ENCODE results near the gene SOBP. TPM values are rescaled to one million over a fixed set of nuclear protein-coding genes. Genes with fewer than 3 reads are reported as not detected.

SOBP gene
- total and polyA plus RNA-seq, 2 donors (not counting 3 experiments of a cell fraction or from before 2014, with no cell fraction given): 0.35 to 6.6 TPM

- H2AFZ ChIP-seq (ENCODE audit: low read depth, low read length): no peak overlapping the region
- H4K20me1 ChIP-seq (replicated peaks; ENCODE audit: control insufficient read depth, extremely low read depth, insufficient read depth, low read length): no peaks in the 10 kb centered on the region
- H3K9me3 ChIP-seq (replicated peaks; ENCODE audit: control insufficient read depth, insufficient read depth, low read length): no peaks in the 10 kb centered on the region
- intact Hi-C loops (cut with micrococcal nuclease): loop anchor here (10.0 kb wide), 3 partner anchors 382 to 472 kb away; partner anchors contain the start of genes BEND3, MTRES1 and SEC63
- no peak overlapping the region for H3K4me2 ChIP-seq (ENCODE audit: insufficient read depth, low read length)
- no peak overlapping the region for H3K27ac ChIP-seq (ENCODE audit: insufficient read depth, low read depth, low read length)
- ChIA-PET CTCF (no interaction called here), POLR2A (no interaction called here)
- BruUV-seq (replicated peaks): no TSS peak
- peaks cover 45% of the 10 kb centered on the region for H3K4me1 ChIP-seq (ENCODE audit: control insufficient read depth, extremely low read depth, insufficient read depth, low read length)
- no peaks in the 10 kb centered on the region for H3K36me3 ChIP-seq (ENCODE audit: control insufficient read depth in 2 of 2, extremely low read depth in 1 of 2, insufficient read depth in 2 of 2, low read length in 2 of 2)
- dilution Hi-C loops (cut with MboI; ENCODE audit: extremely low pct_ligation_motif_present, low sequenced_read_pairs): no loop called here
- H3K9me1 ChIP-seq (replicated peaks; ENCODE audit: control insufficient read depth, extremely low read depth, insufficient read depth, low read length): no peaks in the 10 kb centered on the region
- DNase-seq (ENCODE audit: low read depth, low spot score): no peak
- no peaks in the 10 kb centered on the region for H3K27me3 ChIP-seq (ENCODE audit: control insufficient read depth in 2 of 2, insufficient read depth in 2 of 2, low read length in 2 of 2)
- TF ChIP-seq POLR2AphosphoS5 (IDR thresholded peaks at IDR 0.05; ENCODE audit: insufficient read depth, low read depth, low read length): no peak
- no peak overlapping the region for H3K9ac ChIP-seq (replicated peaks; ENCODE audit: extremely low read depth, insufficient read depth, low read length)
- H3K4me3 ChIP-seq (replicated peaks in 1 of 3; ENCODE audit: insufficient read depth in 1 of 3, low read depth in 1 of 3, low read length in 3 of 3): no peak overlapping the region
- no peak for FAIRE-seq
- no peaks in the 10 kb centered on the region for H3K79me2 ChIP-seq (ENCODE audit: control insufficient read depth, insufficient read depth, low read length)
Observed at GRCh38 chr6:107496892-107497684, 7.2 kb downstream of the SOBP start.

GRCh38 chr6:107504270-107505026 is 14.5 kb downstream of the SOBP start:
- no TSS peak for BruUV-seq (replicated peaks)
- peaks cover 4% of the 10 kb centered on the region for H3K4me1 ChIP-seq (ENCODE audit: control insufficient read depth, extremely low read depth, insufficient read depth, low read length)
- no peaks in the 10 kb centered on the region for H4K20me1 ChIP-seq (replicated peaks; ENCODE audit: control insufficient read depth, extremely low read depth, insufficient read depth, low read length)
- intact Hi-C loops (cut with micrococcal nuclease): no loop called here
- CTCF ChIA-PET: interaction anchor here (0.9 kb wide), 1 partner anchor 32 kb away, joined by 3 read pairs; no protein-coding TSS in a partner anchor
- FAIRE-seq (no peak), DNase-seq (ENCODE audit: low read depth, low spot score) (no peak)
- H3K36me3 ChIP-seq (ENCODE audit: control insufficient read depth in 2 of 2, extremely low read depth in 1 of 2, insufficient read depth in 2 of 2, low read length in 2 of 2): no peaks in the 10 kb centered on the region
- POLR2A ChIA-PET: interaction anchor here (0.8 kb wide), 1 partner anchor 90 kb away, joined by 3 read pairs; no protein-coding TSS in a partner anchor
- H3K9me3 ChIP-seq (replicated peaks; ENCODE audit: control insufficient read depth, insufficient read depth, low read length): no peaks in the 10 kb centered on the region
- dilution Hi-C loops (cut with MboI; ENCODE audit: extremely low pct_ligation_motif_present, low sequenced_read_pairs): no loop called here
- no peaks in the 10 kb centered on the region for H3K9me1 ChIP-seq (replicated peaks; ENCODE audit: control insufficient read depth, extremely low read depth, insufficient read depth, low read length)
- no peak overlapping the region for H3K9ac ChIP-seq (replicated peaks; ENCODE audit: extremely low read depth, insufficient read depth, low read length)
- no peaks in the 10 kb centered on the region for H3K27me3 ChIP-seq (ENCODE audit: control insufficient read depth in 2 of 2, insufficient read depth in 2 of 2, low read length in 2 of 2)
- H2AFZ ChIP-seq (ENCODE audit: low read depth, low read length): no peak overlapping the region
- H3K27ac ChIP-seq (ENCODE audit: insufficient read depth, low read depth, low read length): no peak overlapping the region
- TF ChIP-seq MYC (IDR thresholded peaks at IDR 0.05; ENCODE audit: low read depth, low read length) (no peak), GATA2 (IDR thresholded peaks at IDR 0.05; ENCODE audit: insufficient read depth, insufficient read length, low read depth, low read length) (no peak), MAX (IDR thresholded peaks at IDR 0.05; ENCODE audit: insufficient read depth, insufficient read length) (no peak)
- no peaks in the 10 kb centered on the region for H3K79me2 ChIP-seq (ENCODE audit: control insufficient read depth, insufficient read depth, low read length)
- H3K4me3 ChIP-seq (replicated peaks in 1 of 3; ENCODE audit: insufficient read depth in 1 of 3, low read depth in 1 of 3, low read length in 3 of 3): no peak overlapping the region
- H3K4me2 ChIP-seq (ENCODE audit: insufficient read depth, low read length): no peak overlapping the region
